Sigmoid colon (tissue), 7 donors: ENCODE measurements around the gene COL6A5. TPM values are rescaled to one million over a fixed set of nuclear protein-coding genes. Genes with fewer than 3 reads are reported as not detected.

Experiments
- DNase-seq: peaks from one replicate; pipeline ENCODE4 v3.0.0-alpha.2; 2019
- H3K27ac ChIP-seq, 4 donors: fragments of 200-600 bp; sonication (generic); one replicate each; pipeline ENCODE4 v1.5.1; 2016 to 2019; ENCODE audit warnings: mild to moderate bottlenecking in 1 of 4
- H3K27me3 ChIP-seq, 3 donors: fragments of 200-600 bp; sonication (generic); one replicate each; pipeline ENCODE4 v1.5.1; 2019; ENCODE audit warnings: mild to moderate bottlenecking in 1 of 3
- H3K36me3 ChIP-seq, 4 donors: fragments of 200-600 bp; sonication (generic); one replicate each; pipeline ENCODE4 v1.5.1; 2016 to 2019
- H3K4me1 ChIP-seq, 4 donors: fragments of 200-600 bp; sonication (generic); one replicate each; pipeline ENCODE4 v1.5.1; 2017 to 2019
- H3K4me3 ChIP-seq, 4 donors: fragments of 200-600 bp; sonication (generic); one replicate each; pipeline ENCODE4 v1.5.1; 2017 to 2019; ENCODE audit warnings: mild to moderate bottlenecking in 2 of 4, moderate library complexity in 1 of 4
- H3K9me3 ChIP-seq, 4 donors: fragments of 200-600 bp in 3 of 4; sonication (generic) in 3 of 4; one replicate each; pipeline versions ENCODE4 v1.5.1 to v1.6.1; 2013 to 2019
- CTCF ChIP-seq, 4 experiments: fragments of 450-650 bp in 3 of 4; fragments of 200-600 bp in 1 of 4; IDR thresholded peaks; one replicate each; pipeline ENCODE4 v1.5.1; 2016 to 2019; ENCODE audit warnings: antibody characterized with exemption in 4 of 4, mild to moderate bottlenecking in 3 of 4, moderate library complexity in 2 of 4
- EP300 ChIP-seq, 4 donors: sonication (generic); formaldehyde crosslinking; IDR thresholded peaks; one replicate each; pipeline ENCODE4 v1.6.1; 2017; ENCODE audit warnings: antibody characterized with exemption in 4 of 4
- POLR2A ChIP-seq, 2 donors: fragments of 450-650 bp; IDR thresholded peaks; one replicate each; pipeline ENCODE4 v1.6.1; 2016; ENCODE audit warnings: antibody characterized with exemption in 2 of 2, mild to moderate bottlenecking in 2 of 2, moderate library complexity in 2 of 2
- POLR2AphosphoS5 ChIP-seq, 4 donors: sonication (generic); formaldehyde crosslinking; IDR thresholded peaks; one replicate each; pipeline ENCODE4 v1.6.1; 2017; ENCODE audit warnings: antibody characterized with exemption in 4 of 4
- WGBS, 2 donors: extraction: QIAGEN DNeasy Blood & Tissue Kit; methylation state at CpG; one replicate each; pipeline ENCODE4 v1.1.7; 2013; 5-methylcytosine and 5-hydroxymethylcytosine counted together
- intact Hi-C: fragments of 100-400 bp; cut with DNase I; formaldehyde crosslinking; loops from one replicate; pipeline ENCODE4 v1.15.1; 2023
- polyA plus RNA-seq, 3 donors: library from polyadenylated mRNA; stranded (reverse); fragments of 200-250 nt; gene quantifications; one replicate each; pipeline ENCODE4 v1.2.3, GENCODE V29; 2013
- total RNA-seq, 4 donors: library from RNA; depleted of rRNA; stranded (reverse); fragments of >200 nt; gene quantifications; one replicate each; pipeline ENCODE4 v1.1.0, GENCODE V29; 2016
- donor health status: healthy with polysubstance abuse.
- donor health status: Bipolar disorder and iron deficiency.
- donor health status: healthy.

Gene COL6A5
- total and polyA plus RNA-seq, 7 donors = 0.09 TPM; not detected in 6

GRCh38 chr3:130412991-130413560 lies 67.6 kb downstream of the COL6A5 start:
- no peaks in the 10 kb centered on the region for H3K27me3 ChIP-seq
- intact Hi-C loops = no loop called here

GRCh38 chr3:130414457-130414856 lies 69.0 kb downstream of the COL6A5 start:
- no peak overlapping the region for H3K27ac ChIP-seq
- TF ChIP-seq EP300 (IDR thresholded peaks at IDR 0.05) (no peak), POLR2A (IDR thresholded peaks at IDR 0.05) (no peak), CTCF (IDR thresholded peaks at IDR 0.05) (no peak), POLR2AphosphoS5 (IDR thresholded peaks at IDR 0.05) (no peak)
- H3K4me3 ChIP-seq = no peak overlapping the region
- intact Hi-C loops = no loop called here
- no peaks in the 10 kb centered on the region for H3K9me3 ChIP-seq
- H3K4me1 ChIP-seq = no peaks in the 10 kb centered on the region
- H3K36me3 ChIP-seq = no peaks in the 10 kb centered on the region
- H3K27me3 ChIP-seq = no peaks in the 10 kb centered on the region
- no peak for DNase-seq
- WGBS, 2 donors = 58 to 74% methylated on average over 4 of the region's 4 CpGs

More at GRCh38 chr3:130412991-130413560, 67.6 kb downstream of the COL6A5 start:
- Histone ChIP-seq H3K36me3 (no peaks in the 10 kb centered on the region), H3K4me1 (no peaks in the 10 kb centered on the region), H3K4me3 (no peak overlapping the region), H3K27ac (no peak overlapping the region), H3K9me3 (peaks cover 0 to 4% (median 0%) of the 10 kb centered on the region in 4 donors)
- 0% methylated on average over 1 of the region's 1 CpG for WGBS, 2 donors
- no peak for TF ChIP-seq POLR2AphosphoS5 (IDR thresholded peaks at IDR 0.05)
- no peak for TF ChIP-seq EP300 (IDR thresholded peaks at IDR 0.05)
- no peak for TF ChIP-seq POLR2A (IDR thresholded peaks at IDR 0.05)
- TF ChIP-seq CTCF (IDR thresholded peaks at IDR 0.05) = no peak
- DNase-seq = no peak

GRCh38 chr3:130420466-130420865 lies 75.0 kb downstream of the COL6A5 start:
- H3K36me3 ChIP-seq = no peaks in the 10 kb centered on the region
- no peak for TF ChIP-seq EP300 (IDR thresholded peaks at IDR 0.05)
- TF ChIP-seq POLR2A (IDR thresholded peaks at IDR 0.05) = no peak
- no peak for TF ChIP-seq CTCF (IDR thresholded peaks at IDR 0.05)
- TF ChIP-seq POLR2AphosphoS5 (IDR thresholded peaks at IDR 0.05) = no peak
- no peaks in the 10 kb centered on the region for H3K9me3 ChIP-seq
- 77 to 85% methylated on average over 2 of the region's 2 CpGs for WGBS, 2 donors
- H3K27me3 ChIP-seq = no peaks in the 10 kb centered on the region
- no peak overlapping the region for H3K27ac ChIP-seq
- DNase-seq = no peak
- intact Hi-C loops = no loop called here
- H3K4me1 ChIP-seq = peaks cover 0 to 3% (median 0%) of the 10 kb centered on the region in 4 donors
- H3K4me3 ChIP-seq = no peak overlapping the region

- no peak for DNase-seq
- intact Hi-C loops = no loop called here
- no peaks in the 10 kb centered on the region for H3K9me3 ChIP-seq
- no peaks in the 10 kb centered on the region for H3K36me3 ChIP-seq
- TF ChIP-seq POLR2A (IDR thresholded peaks at IDR 0.05) = no peak
- no peak for TF ChIP-seq CTCF (IDR thresholded peaks at IDR 0.05)
- no peak for TF ChIP-seq POLR2AphosphoS5 (IDR thresholded peaks at IDR 0.05)
- TF ChIP-seq EP300 (IDR thresholded peaks at IDR 0.05) = no peak
- no peak overlapping the region for H3K27ac ChIP-seq
- 89 to 93% methylated on average over 4 of the region's 4 CpGs for WGBS, 2 donors
- peaks cover 0 to 8% (median 0%) of the 10 kb centered on the region in 4 donors for H3K4me1 ChIP-seq
- no peaks in the 10 kb centered on the region for H3K27me3 ChIP-seq
- H3K4me3 ChIP-seq = no peak overlapping the region
Measured at GRCh38 chr3:130423064-130423463, 77.6 kb downstream of the COL6A5 start.

- DNase-seq = no peak
- no peaks in the 10 kb centered on the region for H3K27me3 ChIP-seq
- no peaks in the 10 kb centered on the region for H3K36me3 ChIP-seq
- H3K4me3 ChIP-seq = no peak overlapping the region
- intact Hi-C loops = no loop called here
- TF ChIP-seq CTCF (IDR thresholded peaks at IDR 0.05) (no peak), POLR2A (IDR thresholded peaks at IDR 0.05) (no peak), POLR2AphosphoS5 (IDR thresholded peaks at IDR 0.05) (no peak), EP300 (IDR thresholded peaks at IDR 0.05) (no peak)
- WGBS, 2 donors = 80 to 83% methylated on average over 5 of the region's 5 CpGs
- H3K9me3 ChIP-seq = no peaks in the 10 kb centered on the region
- H3K4me1 ChIP-seq = peaks cover 0 to 8% (median 0%) of the 10 kb centered on the region in 4 donors
- no peak overlapping the region for H3K27ac ChIP-seq
Measured at GRCh38 chr3:130424837-130425236, 79.4 kb downstream of the COL6A5 start.
